A549 (cell line): ENCODE measurements around the gene IL2RA. TPM values are rescaled to one million over a fixed set of nuclear protein-coding genes. Genes with fewer than 3 reads are reported as not detected.

ENCODE experiments used
- ATAC-seq, 2 experiments: fragments of 200-7000 bp in 1 of 2; fragments of >200 bp in 1 of 2; cut with Nextera tagmentation in 1 of 2; cut with Tn5 transposase in 1 of 2; 3 replicates each; pipeline versions ENCODE4 v1.8.0 to v1.9.1; 2018 to 2020; ENCODE audit warnings: mild to moderate bottlenecking in 1 of 2, moderate library complexity in 1 of 2
- CTCF ChIA-PET: fragments of 300-600 bp; sonication (Branson Sonifier 250); formaldehyde crosslinking; extraction: SDS; loops from one replicate; lab custom pipeline; 2021; ENCODE audit warnings: antibody characterized with exemption, inconsistent platforms; lab: Yijun Ruan, JAX
- POLR2A ChIA-PET: fragments of 350-600 bp; formaldehyde crosslinking; extraction: SDS; loops from one replicate; lab custom pipeline; 2021; ENCODE audit warnings: antibody characterized with exemption, inconsistent platforms; lab: Yijun Ruan, JAX
- DNase-seq, 2 experiments: peaks; one replicate each; pipeline versions ENCODE4 v3.0.0 to v3.0.0-alpha.2; 2011 to 2016; ENCODE audit warnings: low read depth in 1 of 2, low spot score in 1 of 2
- FAIRE-seq: peaks from 2 replicates; lab custom pipeline; 2011; peaks lifted over from hg19 to GRCh38; lab: Jason Lieb, UNC
- H3K27ac ChIP-seq, 2 experiments: fragments of >200 bp; sonication (Bioruptor Twin); formaldehyde crosslinking; 3 replicates each; pipeline ENCODE4 v1.5.1; 2016 to 2017
- H3K4me1 ChIP-seq: fragments of >200 bp; sonication (Bioruptor Twin); formaldehyde crosslinking; 3 replicates; pipeline ENCODE4 v1.6.1; 2016
- H3K4me2 ChIP-seq: fragments of >200 bp; sonication (Bioruptor Twin); formaldehyde crosslinking; 3 replicates; pipeline ENCODE4 v1.6.1; 2016
- H3K4me3 ChIP-seq: fragments of >200 bp; sonication (Bioruptor Twin); formaldehyde crosslinking; 3 replicates; pipeline ENCODE4 v1.5.1; 2016
- H3K9me3 ChIP-seq: fragments of >200 bp; sonication (Bioruptor Twin); formaldehyde crosslinking; 3 replicates; pipeline ENCODE4 v1.6.1; 2016
- BCL3 ChIP-seq: fragments of >200 bp; sonication (Bioruptor Twin); formaldehyde crosslinking; IDR thresholded peaks from 3 replicates; pipeline ENCODE4 v1.6.1; 2016
- BHLHE40 ChIP-seq: IDR thresholded peaks from 2 replicates; pipeline ENCODE4 v1.6.1; 2012; ENCODE audit warnings: low read depth, low read length, inconsistent platforms
- CEBPB ChIP-seq, 2 experiments: fragments of >200 bp in 1 of 2; sonication (Bioruptor Twin) in 1 of 2; formaldehyde crosslinking in 1 of 2; IDR thresholded peaks; 2 replicates each; pipeline ENCODE4 v1.6.1; 2012 to 2016
- CHD4 ChIP-seq: fragments of 200-600 bp; sonication (generic); IDR thresholded peaks from 2 replicates; pipeline ENCODE4 v1.6.1; 2016; ENCODE audit warnings: antibody characterized with exemption, mild to moderate bottlenecking, borderline replicate concordance
- CTCF ChIP-seq: fragments of >200 bp; sonication (Bioruptor Twin); formaldehyde crosslinking; IDR thresholded peaks from 3 replicates; pipeline ENCODE4 v1.5.1; 2016
- EHF ChIP-seq: fragments of 250-450 bp; sonication (Bioruptor Pico); IDR thresholded peaks from 2 replicates; pipeline ENCODE4 v1.5.0; 2020; ENCODE audit warnings: mild to moderate bottlenecking
- ELK1 ChIP-seq: fragments of 150-350 bp; IDR thresholded peaks from 2 replicates; pipeline ENCODE4 v1.6.1; 2014; ENCODE audit warnings: low read depth, mild to moderate bottlenecking, low read length
- ESRRA ChIP-seq: fragments of 150-350 bp; IDR thresholded peaks from 2 replicates; pipeline ENCODE4 v1.6.1; 2014; ENCODE audit warnings: mild to moderate bottlenecking, low read length, borderline replicate concordance
- FOSB ChIP-seq: fragments of 250-450 bp; sonication (Bioruptor Pico); IDR thresholded peaks from 2 replicates; pipeline ENCODE4 v1.5.0; 2020; ENCODE audit warnings: mild to moderate bottlenecking, moderate library complexity
- HOXB5 ChIP-seq: fragments of 250-450 bp; sonication (Bioruptor Pico); IDR thresholded peaks from 2 replicates; pipeline ENCODE4 v1.5.0; 2020; ENCODE audit warnings: mild to moderate bottlenecking, moderate library complexity
- JUNB ChIP-seq: fragments of >200 bp; sonication (Bioruptor Twin); formaldehyde crosslinking; IDR thresholded peaks from 2 replicates; pipeline ENCODE4 v1.6.1; 2016
- KDM5A ChIP-seq: fragments of 200-600 bp; sonication (generic); IDR thresholded peaks from 2 replicates; pipeline ENCODE4 v1.6.1; 2016; ENCODE audit warnings: antibody characterized with exemption, mild to moderate bottlenecking
- MAFK ChIP-seq: fragments of 450-650 bp; IDR thresholded peaks from 2 replicates; pipeline ENCODE4 v1.6.1; 2014; ENCODE audit not compliant: partially characterized antibody
- MAX ChIP-seq: IDR thresholded peaks from 2 replicates; pipeline ENCODE4 v1.6.1; 2012
- MYC ChIP-seq: IDR thresholded peaks from 2 replicates; pipeline ENCODE4 v1.6.1; 2012; ENCODE audit warnings: mild to moderate bottlenecking, inconsistent platforms, low read length, improper control_type of control experiment, borderline replicate concordance
- NFE2L2 ChIP-seq: fragments of 150-350 bp; conservative IDR thresholded peaks from 2 replicates; pipeline ENCODE4 v1.6.1; 2014; ENCODE audit warnings: low read length
- NPAS2 ChIP-seq: fragments of 250-450 bp; sonication (Bioruptor Pico); IDR thresholded peaks from 2 replicates; pipeline ENCODE4 v1.8.0; 2022; ENCODE audit warnings: mild to moderate bottlenecking, moderate library complexity, borderline replicate concordance
- NR3C1 ChIP-seq: fragments of >200 bp; sonication (Bioruptor Twin); formaldehyde crosslinking; IDR thresholded peaks from 3 replicates; pipeline ENCODE4 v1.6.1; 2017
- PHF8 ChIP-seq: fragments of 200-600 bp; sonication (generic); IDR thresholded peaks from 2 replicates; pipeline ENCODE4 v1.6.1; 2016; ENCODE audit warnings: low read depth, mild to moderate bottlenecking, antibody characterized with exemption, moderate library complexity, borderline replicate concordance
- RAD21 ChIP-seq, 2 experiments: fragments of >200 bp in 1 of 2; sonication (Bioruptor Twin) in 1 of 2; formaldehyde crosslinking in 1 of 2; IDR thresholded peaks in 1 of 2; conservative IDR thresholded peaks in 1 of 2; 2 replicates in 1 of 2; 3 replicates in 1 of 2; pipeline ENCODE4 v1.6.1; 2012 to 2018; ENCODE audit warnings: inconsistent platforms in 1 of 2
- RARB ChIP-seq: fragments of 250-450 bp; sonication (Bioruptor Pico); IDR thresholded peaks from 2 replicates; pipeline ENCODE4 v1.8.0; 2021; ENCODE audit warnings: mild to moderate bottlenecking, moderate library complexity
- RCOR1 ChIP-seq: fragments of 150-350 bp; IDR thresholded peaks from 2 replicates; pipeline ENCODE4 v1.6.1; 2014; ENCODE audit warnings: antibody characterized with exemption, low read length, low read depth
- REST ChIP-seq: fragments of 200-600 bp; sonication (generic); IDR thresholded peaks from 2 replicates; pipeline ENCODE4 v1.6.1; 2016; ENCODE audit warnings: antibody characterized with exemption, mild to moderate bottlenecking, moderate library complexity
- RNF2 ChIP-seq: fragments of 200-600 bp; sonication (generic); IDR thresholded peaks from 2 replicates; pipeline ENCODE4 v1.6.1; 2016; ENCODE audit warnings: low read depth, mild to moderate bottlenecking, antibody characterized with exemption, moderate library complexity, borderline replicate concordance
- SMC3 ChIP-seq: fragments of >200 bp; sonication (Bioruptor Twin); formaldehyde crosslinking; IDR thresholded peaks from 3 replicates; pipeline ENCODE4 v1.6.1; 2018; ENCODE audit warnings: inconsistent platforms
- SREBF2 ChIP-seq: fragments of 450-650 bp; IDR thresholded peaks from 2 replicates; pipeline ENCODE4 v1.6.1; 2014; ENCODE audit warnings: mild to moderate bottlenecking, moderate library complexity
- TFCP2L1 ChIP-seq: fragments of 250-450 bp; sonication (Bioruptor Pico); IDR thresholded peaks from 2 replicates; pipeline ENCODE4 v1.5.0; 2021; ENCODE audit warnings: mild to moderate bottlenecking
- TP53 ChIP-seq: fragments of 250-450 bp; sonication (Bioruptor Pico); IDR thresholded peaks from 2 replicates; pipeline ENCODE4 v1.5.0; 2021; ENCODE audit warnings: mild to moderate bottlenecking, moderate library complexity
- ZFP36 ChIP-seq: fragments of 450-650 bp; IDR thresholded peaks from 2 replicates; pipeline ENCODE4 v1.6.1; 2014; ENCODE audit warnings: borderline replicate concordance; ENCODE audit not compliant: partially characterized antibody
- ZSCAN20 ChIP-seq: fragments of 250-450 bp; sonication (Bioruptor Pico); IDR thresholded peaks from 2 replicates; pipeline ENCODE4 v1.8.0; 2022; ENCODE audit warnings: mild to moderate bottlenecking, moderate library complexity
- WGBS: methylation state at CpG from one replicate; pipeline ENCODE4 v1.1.6; 2017; ENCODE audit errors: missing lambda C conversion rate; 5-methylcytosine and 5-hydroxymethylcytosine counted together
- polyA plus RNA-seq, 4 experiments: library from polyadenylated mRNA; depleted of rRNA in 3 of 4; stranded (reverse); fragments of >200 nt; fragmentation: RNase III in 1 of 4; extraction: RNeasy Plus Mini Kit Qiagen cat#74134 plus additional on column Dnase treatment in 1 of 4; gene quantifications; 2 replicates in 3 of 4; 3 replicates in 1 of 4; pipeline ENCODE4 v1.2.3, GENCODE V29; 2011 to 2017
- TF ChIP-seq, protein P1 (sequence below): fragments of >200 bp; sonication (Bioruptor Twin); formaldehyde crosslinking; IDR thresholded peaks from 2 replicates; pipeline ENCODE4 v1.6.1; 2016

IL2RA gene
- polyA plus RNA-seq, 2 of the 4 experiments (the other 2 are of a cell fraction) = not detected

DNA sequence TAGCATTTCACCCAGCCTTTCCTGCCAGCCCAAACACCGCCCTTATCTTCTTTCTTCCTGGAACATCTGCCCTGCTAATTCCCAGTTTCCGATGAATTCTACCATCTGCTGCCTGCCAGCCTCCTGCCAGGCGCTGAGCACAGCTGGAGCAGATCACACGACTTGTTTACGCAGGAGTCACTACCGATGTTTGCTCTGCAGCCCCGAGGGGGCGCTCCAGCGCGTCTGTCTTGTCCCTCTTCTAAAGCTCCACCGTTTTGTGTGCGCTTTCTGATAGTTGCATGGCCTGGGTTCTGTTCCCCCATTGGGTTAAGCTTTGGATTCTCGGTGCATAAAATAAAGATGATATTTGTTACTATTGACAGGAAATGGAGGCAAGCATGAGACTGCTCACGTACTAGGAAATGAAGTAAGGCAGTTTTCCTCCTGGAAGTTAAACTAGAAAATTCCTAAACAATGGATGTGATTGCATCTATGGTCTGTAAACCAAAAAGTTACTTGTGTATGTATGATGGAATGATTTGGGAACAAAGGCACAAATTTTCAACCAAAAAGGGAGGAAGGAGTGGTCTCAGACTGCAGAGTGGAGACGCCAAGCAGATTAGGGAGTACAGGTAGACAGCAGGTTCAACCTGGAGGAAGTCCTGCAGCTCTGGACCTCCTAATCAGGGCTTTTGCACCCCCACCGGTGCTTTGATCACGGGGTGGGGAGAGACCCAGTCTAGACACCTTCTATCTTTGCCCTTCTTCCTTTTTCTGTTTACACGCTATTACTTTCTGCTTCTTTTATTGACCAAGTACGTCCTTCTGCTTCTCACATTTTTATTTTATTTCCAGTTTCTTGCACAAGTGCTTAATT is 24.4 kb upstream of the IL2RA start:
- peaks cover 26% of the 10 kb centered on the region for H3K4me1 ChIP-seq
- H3K4me3 ChIP-seq = no peak overlapping the region
- peak; percentile 74 to 93 for DNase-seq
- peak; percentile 80 to 91 for ATAC-seq
- CTCF ChIA-PET = interaction anchor here (0.6 to 2.8 kb wide), 36 partner anchors 9 to 382 kb away, joined by 3 to 23 read pairs (median 4); partner anchors contain the start of gene PFKFB3
- POLR2A ChIA-PET = interaction anchor here (0.9 to 1.6 kb wide), 2 partner anchors 116 to 315 kb away, joined by 5 to 7 read pairs; partner anchors contain the start of gene PFKFB3
- H3K9me3 ChIP-seq = 0 out of 3 replicates have a peak, but pooled peaks cover 3% of the 10 kb centered on the region
- no peak for FAIRE-seq
- 19% methylated on average over 19 of the region's 19 CpGs for WGBS
- H3K4me2 ChIP-seq = peak overlapping the region; percentile 66
- 0 out of 6 replicates have a peak overlapping the region, but pooled peaks have one; percentile 3 to 13 for H3K27ac ChIP-seq
- TF ChIP-seq NFE2L2 (no peak), EHF (CRISPR knock-in tag) (no peak), CHD4 (no peak), RARB (CRISPR knock-in tag) (no peak), JUNB (no peak), PHF8 (no peak), CEBPB (IDR thresholded peaks at IDR 0.05) (no peak), TFCP2L1 (no peak), MAX (0 out of 2 replicates have a peak, but pooled peaks have one; percentile 31), NR3C1 (no peak), ZSCAN20 (CRISPR knock-in tag) (no peak), ESRRA (no peak), CTCF (peak; percentile 84), NPAS2 (CRISPR knock-in tag) (no peak), BCL3 (no peak), BHLHE40 (no peak), RNF2 (no peak), MAFK (no peak), FOSB (no peak), RCOR1 (no peak), SMC3 (peak; percentile 51; the same call in 2 of the 3 replicates), KDM5A (no peak), ZFP36 (no peak), RAD21 (conservative IDR thresholded peaks at IDR 0.05 in 1 of 2, IDR thresholded peaks at IDR 0.05 in 1 of 2) (peak; percentile 49 to 52; a peak in 4 of 5 replicates), HOXB5 (CRISPR knock-in tag) (no peak), TP53 (CRISPR knock-in tag) (no peak), REST (no peak), ELK1 (no peak), SREBF2 (no peak), MYC (no peak)
- TF ChIP-seq, protein P1, sequence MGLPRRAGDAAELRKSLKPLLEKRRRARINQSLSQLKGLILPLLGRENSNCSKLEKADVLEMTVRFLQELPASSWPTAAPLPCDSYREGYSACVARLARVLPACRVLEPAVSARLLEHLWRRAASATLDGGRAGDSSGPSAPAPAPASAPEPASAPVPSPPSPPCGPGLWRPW = no peak
